Measurements from ENCODE around the gene RPL4.

DNA sequence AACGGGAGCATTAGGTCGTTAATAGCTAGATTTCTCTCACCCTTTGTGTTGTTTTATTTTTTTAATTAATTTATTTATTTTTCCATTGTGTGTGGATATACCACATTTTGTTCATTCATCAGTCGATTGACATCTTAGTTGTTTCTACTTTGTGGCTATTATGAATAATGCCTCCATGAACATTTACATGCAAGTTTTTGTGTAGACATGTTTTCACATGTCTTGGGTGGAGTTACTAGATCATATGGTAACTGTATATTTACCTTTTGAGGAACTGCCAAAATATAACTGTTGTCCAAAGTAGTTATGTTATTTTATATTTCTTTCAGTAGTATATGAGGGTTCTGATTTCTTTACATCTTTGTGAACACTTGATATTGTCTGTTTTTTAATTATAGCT is 19.3 kb upstream of the RPL4 start:
- TF ChIP-seq, protein P1, sequence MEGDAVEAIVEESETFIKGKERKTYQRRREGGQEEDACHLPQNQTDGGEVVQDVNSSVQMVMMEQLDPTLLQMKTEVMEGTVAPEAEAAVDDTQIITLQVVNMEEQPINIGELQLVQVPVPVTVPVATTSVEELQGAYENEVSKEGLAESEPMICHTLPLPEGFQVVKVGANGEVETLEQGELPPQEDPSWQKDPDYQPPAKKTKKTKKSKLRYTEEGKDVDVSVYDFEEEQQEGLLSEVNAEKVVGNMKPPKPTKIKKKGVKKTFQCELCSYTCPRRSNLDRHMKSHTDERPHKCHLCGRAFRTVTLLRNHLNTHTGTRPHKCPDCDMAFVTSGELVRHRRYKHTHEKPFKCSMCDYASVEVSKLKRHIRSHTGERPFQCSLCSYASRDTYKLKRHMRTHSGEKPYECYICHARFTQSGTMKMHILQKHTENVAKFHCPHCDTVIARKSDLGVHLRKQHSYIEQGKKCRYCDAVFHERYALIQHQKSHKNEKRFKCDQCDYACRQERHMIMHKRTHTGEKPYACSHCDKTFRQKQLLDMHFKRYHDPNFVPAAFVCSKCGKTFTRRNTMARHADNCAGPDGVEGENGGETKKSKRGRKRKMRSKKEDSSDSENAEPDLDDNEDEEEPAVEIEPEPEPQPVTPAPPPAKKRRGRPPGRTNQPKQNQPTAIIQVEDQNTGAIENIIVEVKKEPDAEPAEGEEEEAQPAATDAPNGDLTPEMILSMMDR (IDR thresholded peaks at IDR 0.05) = no peak
- no peak for TF ChIP-seq POLR2A (IDR thresholded peaks at IDR 0.05)
